HepG2 (cell line): ENCODE results near the gene RTP4. TPM values are rescaled to one million over a fixed set of nuclear protein-coding genes. Genes with fewer than 3 reads are reported as not detected.

Experiments used
- ARID3A ChIP-seq: IDR thresholded peaks from 2 replicates; pipeline ENCODE4 v1.6.1; 2012; ENCODE audit warnings: low read depth, low read length, improper control_type of control experiment
- CERS6 ChIP-seq: sonication (generic); formaldehyde crosslinking; IDR thresholded peaks from 2 replicates; pipeline ENCODE4 v1.5.0; 2020; ENCODE audit warnings: missing genetic modification reagents
- HCFC1 ChIP-seq: fragments of 150-350 bp; IDR thresholded peaks from 2 replicates; pipeline ENCODE4 v1.6.1; 2014; ENCODE audit warnings: low read depth, low read length
- IRF9 ChIP-seq: sonication (generic); formaldehyde crosslinking; IDR thresholded peaks from 2 replicates; pipeline ENCODE4 v1.8.0; 2022; ENCODE audit warnings: missing genetic modification reagents, mild to moderate bottlenecking, borderline replicate concordance
- MATR3 ChIP-seq: sonication (generic); formaldehyde crosslinking; IDR thresholded peaks from 2 replicates; pipeline ENCODE4 v1.4.0; 2020; ENCODE audit warnings: missing genetic modification reagents
- RORA ChIP-seq: sonication (generic); formaldehyde crosslinking; IDR thresholded peaks from 2 replicates; pipeline ENCODE4 v1.5.0; 2020; ENCODE audit warnings: mild to moderate bottlenecking, missing genetic modification reagents, moderate library complexity
- SKIL ChIP-seq: sonication (generic); formaldehyde crosslinking; IDR thresholded peaks from 2 replicates; pipeline ENCODE4 v1.8.0; 2022; ENCODE audit warnings: missing genetic modification reagents, mild to moderate bottlenecking, moderate library complexity, borderline replicate concordance
- ZNF629 ChIP-seq: sonication (generic); formaldehyde crosslinking; conservative IDR thresholded peaks from 2 replicates; pipeline ENCODE4 v1.5.0; 2020; ENCODE audit warnings: missing genetic modification reagents
- polyA plus RNA-seq, 8 experiments: library from polyadenylated mRNA; depleted of rRNA in 3 of 8; stranded (reverse) in 7 of 8; unstranded in 1 of 8; fragments of >200 nt; fragmentation: Illumina TruSeq in 4 of 8; extraction: Trizol in 4 of 8; gene quantifications; 2 replicates each; pipeline versions ENCODE4 v1.2.1 to v1.2.3, GENCODE V29; 2011 to 2016; ENCODE audit warnings: low read depth in 4 of 8, missing spikeins in 1 of 8, mixed read lengths in 1 of 8; ENCODE audit not compliant: insufficient read depth in 1 of 8
- total RNA-seq, 5 experiments: library from RNA; depleted of rRNA; stranded (reverse); fragments of >200 nt; fragmentation: Illumina TruSeq; extraction: Trizol; gene quantifications; 2 replicates each; pipeline ENCODE4 v1.2.3, GENCODE V29; 2016; ENCODE audit warnings: low read depth in 1 of 5

Gene RTP4
- total and polyA plus RNA-seq, 2 of the 13 experiments (the other 11 are each of a cell fraction or from before 2014, with no cell fraction given), result 0.11 to 0.62 TPM

GRCh38 chr3:187383246-187383645 lies 15.1 kb downstream of the RTP4 start (continued):
- TF ChIP-seq CERS6 (CRISPR knock-in tag), result no peak
- no peak for TF ChIP-seq HCFC1
- no peak for TF ChIP-seq SKIL (CRISPR knock-in tag)
- no peak for TF ChIP-seq ARID3A
- TF ChIP-seq ZNF629 (CRISPR knock-in tag), result no peak
- no peak for TF ChIP-seq RORA
- no peak for TF ChIP-seq IRF9 (CRISPR knock-in tag)
- TF ChIP-seq MATR3 (CRISPR knock-in tag), result no peak
- TF ChIP-seq, all 625 proteins: peak for 0
